ENCODE measurements around the gene PTGDR2. TPM values are rescaled to one million over a fixed set of nuclear protein-coding genes. Genes with fewer than 3 reads are reported as not detected.

Gene PTGDR2
- total and polyA plus RNA-seq, 2 donors (not counting 1 experiment from before 2014, with no cell fraction given): 0.33 to 2.4 TPM

DNA sequence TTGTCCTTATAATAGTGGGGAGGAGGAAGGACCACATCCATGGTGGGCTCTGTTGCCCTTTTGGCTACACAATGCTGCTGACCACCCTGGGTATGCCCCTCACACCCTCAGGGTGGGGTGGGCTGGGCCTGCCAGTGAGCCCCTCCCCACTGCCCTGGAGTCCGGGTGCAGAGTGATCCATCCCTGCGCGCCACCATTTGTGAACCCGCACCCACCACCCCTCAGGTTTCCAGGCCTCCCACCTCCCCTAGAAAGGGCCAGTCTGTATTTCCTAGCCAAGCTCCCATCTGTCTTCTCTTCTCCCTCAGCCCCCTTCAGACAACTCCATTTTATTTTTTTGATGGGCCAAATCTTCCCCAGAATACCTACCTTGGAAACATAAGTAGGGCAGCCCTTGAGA is 45.6 kb downstream of the PTGDR2 start:
- H3K4me1 ChIP-seq (ENCODE audit: control insufficient read depth, extremely low read depth, insufficient read depth, low read length): no peaks in the 10 kb centered on the region
- H3K4me2 ChIP-seq (ENCODE audit: extremely low read depth, insufficient read depth, low read length): no peak overlapping the region
- no peak overlapping the region for H2AFZ ChIP-seq (ENCODE audit: low read length)
- H4K20me1 ChIP-seq (ENCODE audit: control insufficient read depth, extremely low read depth, insufficient read depth, low read length): no peaks in the 10 kb centered on the region
- no peak overlapping the region for H3K9ac ChIP-seq (ENCODE audit: insufficient read depth, low read length)
- no peak overlapping the region for H3K27ac ChIP-seq (ENCODE audit: insufficient read depth, low read length)
- no peaks in the 10 kb centered on the region for H3K79me2 ChIP-seq (ENCODE audit: control insufficient read depth, insufficient read depth, low read length)
- TF ChIP-seq CTCF (conservative IDR thresholded peaks at IDR 0.05 in 1 of 2, IDR thresholded peaks at IDR 0.05 in 1 of 2; ENCODE audit: low read depth in 1 of 2, low read length in 2 of 2): no peak
- H3K36me3 ChIP-seq (ENCODE audit: control insufficient read depth, insufficient read depth, low read length): no peaks in the 10 kb centered on the region
- no peak overlapping the region for H3K4me3 ChIP-seq (replicated peaks in 1 of 4; ENCODE audit: control extremely low read depth in 1 of 4, insufficient read depth in 1 of 4, low read depth in 3 of 4, low read length in 4 of 4)
- no peaks in the 10 kb centered on the region for H3K27me3 ChIP-seq (ENCODE audit: control insufficient read depth, insufficient read depth, low read length)
- H3K9me3 ChIP-seq (ENCODE audit: control insufficient read depth, insufficient read depth, low read depth, low read length): no peaks in the 10 kb centered on the region
- no peak for DNase-seq (ENCODE audit: low read depth in 2 of 2)

GRCh38 chr11:60809691-60810090 is 46.1 kb downstream of the PTGDR2 start:
- no peak for DNase-seq (ENCODE audit: low read depth in 2 of 2)
- Histone ChIP-seq H3K9me3 (ENCODE audit: control insufficient read depth, insufficient read depth, low read depth, low read length) (no peaks in the 10 kb centered on the region), H3K4me2 (ENCODE audit: extremely low read depth, insufficient read depth, low read length) (no peak overlapping the region)

GRCh38 chr11:60809249-60809648 is 46.5 kb downstream of the PTGDR2 start:
- no peak overlapping the region for H3K9ac ChIP-seq (ENCODE audit: insufficient read depth, low read length)
- no peaks in the 10 kb centered on the region for H3K79me2 ChIP-seq (ENCODE audit: control insufficient read depth, insufficient read depth, low read length)
- no peak overlapping the region for H3K4me3 ChIP-seq (replicated peaks in 1 of 4; ENCODE audit: control extremely low read depth in 1 of 4, insufficient read depth in 1 of 4, low read depth in 3 of 4, low read length in 4 of 4)
- no peak overlapping the region for H3K4me2 ChIP-seq (ENCODE audit: extremely low read depth, insufficient read depth, low read length)
- no peak overlapping the region for H3K27ac ChIP-seq (ENCODE audit: insufficient read depth, low read length)
- no peaks in the 10 kb centered on the region for H3K9me3 ChIP-seq (ENCODE audit: control insufficient read depth, insufficient read depth, low read depth, low read length)
- H3K27me3 ChIP-seq (ENCODE audit: control insufficient read depth, insufficient read depth, low read length): no peaks in the 10 kb centered on the region
- no peaks in the 10 kb centered on the region for H4K20me1 ChIP-seq (ENCODE audit: control insufficient read depth, extremely low read depth, insufficient read depth, low read length)
- no peaks in the 10 kb centered on the region for H3K4me1 ChIP-seq (ENCODE audit: control insufficient read depth, extremely low read depth, insufficient read depth, low read length)
- H3K36me3 ChIP-seq (ENCODE audit: control insufficient read depth, insufficient read depth, low read length): no peaks in the 10 kb centered on the region
- DNase-seq (ENCODE audit: low read depth in 2 of 2): no peak
- no peak overlapping the region for H2AFZ ChIP-seq (ENCODE audit: low read length)
- no peak for TF ChIP-seq EZH2 (IDR thresholded peaks at IDR 0.05; ENCODE audit: low read length, missing control alignments)
- no peak for TF ChIP-seq CTCF (conservative IDR thresholded peaks at IDR 0.05 in 1 of 2, IDR thresholded peaks at IDR 0.05 in 1 of 2; ENCODE audit: low read depth in 1 of 2, low read length in 2 of 2)

More at GRCh38 chr11:60809691-60810090, 46.1 kb downstream of the PTGDR2 start:
- Histone ChIP-seq H2AFZ (ENCODE audit: low read length) (no peak overlapping the region), H3K27ac (ENCODE audit: insufficient read depth, low read length) (no peak overlapping the region), H4K20me1 (ENCODE audit: control insufficient read depth, extremely low read depth, insufficient read depth, low read length) (no peaks in the 10 kb centered on the region), H3K4me3 (replicated peaks in 1 of 4; ENCODE audit: control extremely low read depth in 1 of 4, insufficient read depth in 1 of 4, low read depth in 3 of 4, low read length in 4 of 4) (no peak overlapping the region), H3K27me3 (ENCODE audit: control insufficient read depth, insufficient read depth, low read length) (no peaks in the 10 kb centered on the region), H3K4me1 (ENCODE audit: control insufficient read depth, extremely low read depth, insufficient read depth, low read length) (no peaks in the 10 kb centered on the region), H3K9ac (ENCODE audit: insufficient read depth, low read length) (no peak overlapping the region), H3K79me2 (ENCODE audit: control insufficient read depth, insufficient read depth, low read length) (no peaks in the 10 kb centered on the region), H3K36me3 (ENCODE audit: control insufficient read depth, insufficient read depth, low read length) (no peaks in the 10 kb centered on the region)
- TF ChIP-seq EZH2 (IDR thresholded peaks at IDR 0.05; ENCODE audit: low read length, missing control alignments) (no peak), CTCF (conservative IDR thresholded peaks at IDR 0.05 in 1 of 2, IDR thresholded peaks at IDR 0.05 in 1 of 2; ENCODE audit: low read depth in 1 of 2, low read length in 2 of 2) (no peak)

All from fibroblast of lung (primary cell).